ENCODE results near the gene KCNAB1. TPM values are rescaled to one million over a fixed set of nuclear protein-coding genes. Genes with fewer than 3 reads are reported as not detected.

The KCNAB1 gene
- total and polyA plus RNA-seq, 2 of the 8 experiments (the other 6 are each of a cell fraction or from before 2014, with no cell fraction given): 0.51 to 2.3 TPM

DNA sequence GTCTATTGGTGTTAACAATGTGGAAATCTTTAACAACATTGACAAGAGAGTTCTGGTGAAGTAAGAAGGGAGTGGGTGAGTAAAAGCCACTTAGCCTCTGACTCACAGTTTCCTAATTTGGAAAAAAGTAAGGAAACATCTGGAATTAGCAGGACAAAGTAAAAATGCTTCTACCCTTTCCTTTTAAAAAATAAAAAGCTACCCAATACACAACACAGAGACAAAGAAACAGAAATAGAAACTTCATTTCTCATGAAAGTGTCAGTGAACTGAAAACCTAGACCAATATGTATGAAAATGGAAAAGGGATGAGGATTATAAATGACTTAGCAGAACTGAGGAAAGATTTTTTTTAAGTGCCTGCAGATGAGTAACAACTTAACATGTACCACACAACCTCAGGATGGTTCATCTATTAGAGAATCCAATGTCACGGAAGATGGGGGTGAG, 369.1 kb downstream of the KCNAB1 start:
- Histone ChIP-seq H3K4me3 (ENCODE audit: extremely low read depth in 1 of 4, insufficient read depth in 2 of 4, low read depth in 3 of 4, low read length in 4 of 4) (no peak overlapping the region), H4K20me1 (replicated peaks in 1 of 2; ENCODE audit: control insufficient read depth in 1 of 2, insufficient read depth in 2 of 2, low read length in 2 of 2) (no peaks in the 10 kb centered on the region), H3K4me2 (ENCODE audit: insufficient read depth in 1 of 2, low read depth in 2 of 2, low read length in 2 of 2) (no peak overlapping the region), H3K4me1 (replicated peaks in 1 of 4; ENCODE audit: control insufficient read depth in 3 of 4, insufficient read depth in 4 of 4, low read length in 3 of 4) (no peaks in the 10 kb centered on the region), H3K23ac (ENCODE audit: insufficient read length) (no peak overlapping the region), H2AK5ac (ENCODE audit: low read depth, low read length) (no peak overlapping the region), H2BK20ac (ENCODE audit: low read length) (no peak overlapping the region), H2BK15ac (ENCODE audit: low read length) (no peak overlapping the region), H3K4ac (replicated peaks; ENCODE audit: insufficient read length, low read depth, low read length) (no peak overlapping the region), H3K14ac (ENCODE audit: insufficient read length) (no peak overlapping the region), H3K18ac (ENCODE audit: extremely low read depth, low read length) (no peak overlapping the region), H2BK5ac (ENCODE audit: low read depth, low read length) (no peak overlapping the region), H3K27me3 (replicated peaks in 1 of 4; ENCODE audit: control insufficient read depth in 3 of 4, extremely low read depth in 1 of 4, insufficient read depth in 3 of 4, low read length in 3 of 4) (no peaks in the 10 kb centered on the region), H3K36me3 (ENCODE audit: control insufficient read depth in 2 of 4, insufficient read depth in 4 of 4, low read length in 3 of 4) (no peaks in the 10 kb centered on the region), H3K79me2 (ENCODE audit: control insufficient read depth in 1 of 2, insufficient read depth in 2 of 2, low read length in 2 of 2) (no peaks in the 10 kb centered on the region), H3K56ac (replicated peaks; ENCODE audit: insufficient read length, low read depth, low read length) (no peak overlapping the region), H2BK12ac (ENCODE audit: low read depth, low read length) (no peak overlapping the region), H3K9ac (replicated peaks in 1 of 4; ENCODE audit: extremely low read depth in 1 of 4, low read depth in 3 of 4, low read length in 3 of 4) (no peak overlapping the region), H3K9me3 (ENCODE audit: insufficient read depth in 2 of 2, low read depth in 1 of 2, low read length in 1 of 2) (no peaks in the 10 kb centered on the region), H2AFZ (ENCODE audit: low read length) (no peak overlapping the region), H4K5ac (ENCODE audit: insufficient read length, low read depth, low read length) (no peak overlapping the region), H3K27ac (ENCODE audit: low read depth, low read length) (no peak overlapping the region), H3K79me1 (ENCODE audit: low read depth, low read length) (no peaks in the 10 kb centered on the region), H4K91ac (replicated peaks; ENCODE audit: insufficient read length, low read length) (no peak overlapping the region), H4K8ac (ENCODE audit: extremely low read depth, insufficient read depth, low read length) (no peak overlapping the region), H2BK120ac (replicated peaks; ENCODE audit: low read depth, low read length) (no peak overlapping the region), H3K23me2 (ENCODE audit: low read depth, low read length) (no peaks in the 10 kb centered on the region)
- ChIA-PET CTCF (ENCODE audit: partially characterized antibody) (interaction anchor here (0.9 to 2.6 kb wide), 10 partner anchors 8 to 479 kb away, joined by 3 to 19 read pairs (median 4); no protein-coding TSS in a partner anchor), POLR2A (ENCODE audit: partially characterized antibody) (interaction anchor here (1.0 kb wide), 1 partner anchor 14 kb away, joined by 4 read pairs; no protein-coding TSS in a partner anchor)
- DNase-seq (ENCODE audit: low read depth in 1 of 2, low spot score in 2 of 2): no peak
- 93% methylated on average over 1 of the region's 1 CpG; no CpG with 5 or more reads in 1 of the 2 experiments for WGBS, 2 experiments (ENCODE audit: extremely low coverage in 1 of 2, insufficient coverage in 1 of 2, insufficient read length in 1 of 2, insufficient replicate concordance in 2 of 2, low coverage in 1 of 2, low lambda C conversion rate in 2 of 2, missing lambda C conversion rate in 1 of 2)
- FAIRE-seq: no peak
- TF ChIP-seq CHD2 (IDR thresholded peaks at IDR 0.05; ENCODE audit: low read length): no peak
- no peak for TF ChIP-seq SIRT6 (IDR thresholded peaks at IDR 0.05; ENCODE audit: low read length)
- TF ChIP-seq, protein P1, sequence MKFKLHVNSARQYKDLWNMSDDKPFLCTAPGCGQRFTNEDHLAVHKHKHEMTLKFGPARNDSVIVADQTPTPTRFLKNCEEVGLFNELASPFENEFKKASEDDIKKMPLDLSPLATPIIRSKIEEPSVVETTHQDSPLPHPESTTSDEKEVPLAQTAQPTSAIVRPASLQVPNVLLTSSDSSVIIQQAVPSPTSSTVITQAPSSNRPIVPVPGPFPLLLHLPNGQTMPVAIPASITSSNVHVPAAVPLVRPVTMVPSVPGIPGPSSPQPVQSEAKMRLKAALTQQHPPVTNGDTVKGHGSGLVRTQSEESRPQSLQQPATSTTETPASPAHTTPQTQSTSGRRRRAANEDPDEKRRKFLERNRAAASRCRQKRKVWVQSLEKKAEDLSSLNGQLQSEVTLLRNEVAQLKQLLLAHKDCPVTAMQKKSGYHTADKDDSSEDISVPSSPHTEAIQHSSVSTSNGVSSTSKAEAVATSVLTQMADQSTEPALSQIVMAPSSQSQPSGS (IDR thresholded peaks at IDR 0.05; ENCODE audit: low read length): no peak
- TF ChIP-seq, protein P2, sequence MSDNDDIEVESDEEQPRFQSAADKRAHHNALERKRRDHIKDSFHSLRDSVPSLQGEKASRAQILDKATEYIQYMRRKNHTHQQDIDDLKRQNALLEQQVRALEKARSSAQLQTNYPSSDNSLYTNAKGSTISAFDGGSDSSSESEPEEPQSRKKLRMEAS (IDR thresholded peaks at IDR 0.05): no peak
- no peak for TF ChIP-seq BCL11A (IDR thresholded peaks at IDR 0.05; ENCODE audit: low read depth in 2 of 2, low read length in 2 of 2)
- TF ChIP-seq TCF12 (IDR thresholded peaks at IDR 0.05; ENCODE audit: low read depth, low read length): no peak
- no peak for TF ChIP-seq RNF2 (IDR thresholded peaks at IDR 0.05; ENCODE audit: borderline replicate concordance, low read depth, low read length, missing control alignments, poor library complexity, severe bottlenecking)
- TF ChIP-seq SAP30 (IDR thresholded peaks at IDR 0.05; ENCODE audit: insufficient read depth, insufficient replicate concordance, low read length): no peak
- TF ChIP-seq MAFK (IDR thresholded peaks at IDR 0.05; ENCODE audit: low read depth, low read length): no peak
- TF ChIP-seq POLR2A (IDR thresholded peaks at IDR 0.05; ENCODE audit: control extremely low read depth in 1 of 2, low read depth in 2 of 2, low read length in 2 of 2): no peak
- no peak for TF ChIP-seq EZH2 (IDR thresholded peaks at IDR 0.05; ENCODE audit: low read depth, low read length, severe bottlenecking)
- no peak for TF ChIP-seq CHD1 (IDR thresholded peaks at IDR 0.05; ENCODE audit: low read depth, low read length)
- no peak for TF ChIP-seq SP4 (IDR thresholded peaks at IDR 0.05; ENCODE audit: low read length)

All from H1 (cell line).